Measurements from ENCODE around the gene PDLIM1. TPM values are rescaled to one million over a fixed set of nuclear protein-coding genes. Genes with fewer than 3 reads are reported as not detected.

The PDLIM1 gene
- total and polyA plus RNA-seq, 10 of the 15 experiments (the other 5 are each of a cell fraction or from before 2014, with no cell fraction given), result 95.7 to 714 (median 309) TPM

GRCh38 chr10:95303950-95304349 is 13.1 kb upstream of the PDLIM1 start:
- intact Hi-C loops (cut with micrococcal nuclease; ENCODE audit: unreplicated experiment) (no loop called here), in situ Hi-C loops (cut with MboI) (no loop called here)
- no peaks in the 10 kb centered on the region for H3K36me3 ChIP-seq (ENCODE audit: control insufficient read depth in 2 of 2, insufficient read depth in 2 of 2, low read length in 1 of 2)
- CTCF ChIA-PET, result interaction anchor here (0.8 kb wide), 1 partner anchor 56 kb away, joined by 3 read pairs; no protein-coding TSS in a partner anchor
- H3K9ac ChIP-seq (ENCODE audit: control insufficient read depth, insufficient read depth, low read length), result no peak overlapping the region
- no peak for TF ChIP-seq CEBPB (IDR thresholded peaks at IDR 0.05; ENCODE audit: borderline replicate concordance in 1 of 2, low read depth in 2 of 2, low read length in 2 of 2)
- TF ChIP-seq EP300 (IDR thresholded peaks at IDR 0.05; ENCODE audit: borderline replicate concordance in 1 of 2, control insufficient read depth in 1 of 2, low read depth in 2 of 2, low read length in 2 of 2), result no peak
- no peak for TF ChIP-seq BACH1 (IDR thresholded peaks at IDR 0.05; ENCODE audit: borderline replicate concordance)
- TF ChIP-seq LARP7 (IDR thresholded peaks at IDR 0.05), result no peak
- TF ChIP-seq BRCA1 (IDR thresholded peaks at IDR 0.05; ENCODE audit: low read depth, low read length), result no peak
- no peak for TF ChIP-seq MEF2B (IDR thresholded peaks at IDR 0.05; ENCODE audit: partially characterized antibody, poor library complexity, severe bottlenecking)
- no peak for TF ChIP-seq ZNF622 (IDR thresholded peaks at IDR 0.05)
- no peak for TF ChIP-seq TCF3 (IDR thresholded peaks at IDR 0.05; ENCODE audit: borderline replicate concordance, insufficient read depth, low read depth, low read length)
- no peak for TF ChIP-seq STAT1 (conservative IDR thresholded peaks at IDR 0.05)
- no peak for TF ChIP-seq CTCF (IDR thresholded peaks at IDR 0.05 in 2 of 3, conservative IDR thresholded peaks at IDR 0.05 in 1 of 3; ENCODE audit: control insufficient read depth in 2 of 3, extremely low read depth in 1 of 3, insufficient read depth in 1 of 3, low read depth in 3 of 3, low read length in 3 of 3)
- TF ChIP-seq CBX3 (IDR thresholded peaks at IDR 0.05; ENCODE audit: borderline replicate concordance, low read depth), result no peak
- TF ChIP-seq STAT3 (IDR thresholded peaks at IDR 0.05; ENCODE audit: low read depth, low read length), result no peak
- TF ChIP-seq MYB (IDR thresholded peaks at IDR 0.05; ENCODE audit: borderline replicate concordance, low read depth, low read length), result no peak
- no peak for TF ChIP-seq USF2 (IDR thresholded peaks at IDR 0.05; ENCODE audit: borderline replicate concordance, low read depth, low read length)
- TF ChIP-seq TBL1XR1 (IDR thresholded peaks at IDR 0.05; ENCODE audit: low read depth, low read length), result no peak
- no peak for TF ChIP-seq YY1 (IDR thresholded peaks at IDR 0.05; ENCODE audit: low read depth, low read length)
- TF ChIP-seq E2F4 (IDR thresholded peaks at IDR 0.05; ENCODE audit: low read depth, low read length), result no peak
- no peak for TF ChIP-seq BCL11A (IDR thresholded peaks at IDR 0.05; ENCODE audit: low read depth, low read length)
- H3K27me3 ChIP-seq (replicated peaks in 1 of 2; ENCODE audit: control insufficient read depth in 2 of 2, insufficient read depth in 2 of 2, low read length in 1 of 2), result no peaks in the 10 kb centered on the region
- peaks cover 8% of the 10 kb centered on the region for H3K4me1 ChIP-seq (ENCODE audit: control insufficient read depth, insufficient read depth, low read length)
- SMC1A ChIA-PET (ENCODE audit: uncharacterized antibody, unreplicated experiment), result interaction anchor here (2.0 kb wide), 1 partner anchor 8 kb away, joined by 5 read pairs; no protein-coding TSS in a partner anchor
- DNase-seq (ENCODE audit: low read depth, low spot score) (no peak), FAIRE-seq (no peak), ATAC-seq (no peak)
- no peaks in the 10 kb centered on the region for H3K9me3 ChIP-seq (replicated peaks; ENCODE audit: control insufficient read depth, insufficient read depth, low read length)
- WGBS (ENCODE audit: insufficient coverage, insufficient replicate concordance, low lambda C conversion rate, missing lambda C conversion rate), result 100% methylated on average over 1 of the region's 1 CpG
- H2AFZ ChIP-seq (ENCODE audit: control insufficient read depth, low read depth, low read length), result no peak overlapping the region
- no TSS peak for BruUV-seq (replicated peaks)
- no peak overlapping the region for H3K4me3 ChIP-seq
- H3K27ac ChIP-seq (ENCODE audit: control insufficient read depth, insufficient read depth), result no peak overlapping the region
- RAD21 ChIA-PET (ENCODE audit: unreplicated experiment), result interaction anchor here (0.5 kb wide), 1 partner anchor 10 kb away, joined by 3 read pairs; no protein-coding TSS in a partner anchor
- H3K79me2 ChIP-seq (ENCODE audit: control insufficient read depth, insufficient read depth, low read length), result no peaks in the 10 kb centered on the region
- no peaks in the 10 kb centered on the region for H4K20me1 ChIP-seq (ENCODE audit: control insufficient read depth, insufficient read depth)
- POLR2A ChIA-PET, result no interaction called here
- H3K4me2 ChIP-seq (ENCODE audit: control insufficient read depth, insufficient read depth), result no peak overlapping the region

Data from GM12878 (cell line).